ENCODE results near the gene CNP.
"Not testable (repeated sequence)": the region's sequence is repeated elsewhere in the genome, so short reads cannot be mapped to it uniquely, and the experiment has no call there.

CNP gene

GRCh38 chr17:42002792-42003301 lies 36.3 kb downstream of the CNP start:
- DNase-seq (ENCODE audit: low read depth), result no peak

GRCh38 chr17:42005166-42005565 lies 38.6 kb downstream of the CNP start:
- no peak for DNase-seq (ENCODE audit: low read depth)

- no peak for DNase-seq (ENCODE audit: low read depth)
Measured at GRCh38 chr17:42009170-42009569, 42.6 kb downstream of the CNP start.

- not testable (repeated sequence) for DNase-seq (ENCODE audit: low read depth)
Measured at GRCh38 chr17:42010266-42010680, 43.7 kb downstream of the CNP start.

- DNase-seq (ENCODE audit: low read depth), result no peak
Measured at GRCh38 chr17:42010898-42011516, 44.4 kb downstream of the CNP start.

GRCh38 chr17:42012363-42012762 lies 45.8 kb downstream of the CNP start:
- not testable (repeated sequence) for DNase-seq (ENCODE audit: low read depth)

- not testable (repeated sequence) for DNase-seq (ENCODE audit: low read depth)
Measured at GRCh38 chr17:42013740-42014139, 47.1 kb downstream of the CNP start.

GRCh38 chr17:42016411-42016831 lies 49.8 kb downstream of the CNP start:
- no peak for DNase-seq (ENCODE audit: low read depth)

GRCh38 chr17:42016941-42017865 lies 50.6 kb downstream of the CNP start, which contains the start of gene DNAJC7:
Gene DNAJC7, minus strand, starts transcription at chr17:42017439. Its CDS starts 23 bp downstream, at chr17:42017416.
- peak; percentile 79 for DNase-seq (ENCODE audit: low read depth)

GRCh38 chr17:42017866-42018200 lies 51.2 kb downstream of the CNP start:
- DNase-seq (ENCODE audit: low read depth), result no peak

GRCh38 chr17:42018339-42018738 lies 51.7 kb downstream of the CNP start:
- DNase-seq (ENCODE audit: low read depth), result no peak

- no peak for DNase-seq (ENCODE audit: low read depth)
Measured at GRCh38 chr17:42018988-42019387, 52.4 kb downstream of the CNP start.

- DNase-seq (ENCODE audit: low read depth), result peak; percentile 78
Measured at GRCh38 chr17:42019509-42020404, 53.2 kb downstream of the CNP start, which contains the start of gene NKIRAS2. Gene NKIRAS2, plus strand, starts transcription at chr17:42020090. Its CDS starts 1,488 bp downstream, at chr17:42021578.

- not testable (repeated sequence) for DNase-seq (ENCODE audit: low read depth)
Measured at GRCh38 chr17:42020845-42021244, 54.2 kb downstream of the CNP start.

- no peak for DNase-seq (ENCODE audit: low read depth)
Measured at GRCh38 chr17:42023524-42024349, 57.1 kb downstream of the CNP start.

- no peak for DNase-seq (ENCODE audit: low read depth)
Measured at GRCh38 chr17:42025191-42025579, 58.6 kb downstream of the CNP start.

- no peak for DNase-seq (ENCODE audit: low read depth)
Measured at GRCh38 chr17:42025936-42026335, 59.3 kb downstream of the CNP start.

- no peak for DNase-seq (ENCODE audit: low read depth)
Measured at GRCh38 chr17:42026857-42027589, 60.4 kb downstream of the CNP start.
